Ectodermal cell (in vitro differentiated cells): ENCODE measurements around the gene TET1.
"Not testable (repeated sequence)": the region's sequence is repeated elsewhere in the genome, so short reads cannot be mapped to it uniquely, and the experiment has no call there.

Source experiments
- H3K27ac ChIP-seq: 2 replicates; pipeline ENCODE4 v1.7.0; 2013; ENCODE audit warnings: mild to moderate bottlenecking, low read depth, low read length; ENCODE audit not compliant: insufficient read depth, poor library complexity, severe bottlenecking
- H3K27me3 ChIP-seq: 2 replicates; pipeline ENCODE4 v1.7.0; 2013; ENCODE audit warnings: mild to moderate bottlenecking, low read length; ENCODE audit not compliant: insufficient read depth, control insufficient read depth, poor library complexity, severe bottlenecking
- H3K36me3 ChIP-seq: one replicate; pipeline ENCODE4 v1.7.0; 2013; ENCODE audit warnings: low read length; ENCODE audit not compliant: control insufficient read depth, insufficient read depth
- H3K4me1 ChIP-seq: one replicate; pipeline ENCODE4 v1.7.0; 2013; ENCODE audit warnings: low read length; ENCODE audit not compliant: control insufficient read depth, insufficient read depth
- H3K4me3 ChIP-seq: 2 replicates; pipeline ENCODE4 v1.7.0; 2013; ENCODE audit warnings: low read depth, low read length, control low read depth; ENCODE audit not compliant: insufficient read depth
- H3K9me3 ChIP-seq: 2 replicates; pipeline ENCODE4 v1.7.0; 2013; ENCODE audit warnings: mild to moderate bottlenecking, low read length, moderate library complexity; ENCODE audit not compliant: control insufficient read depth
- WGBS, 2 experiments: methylation state at CpG; one replicate each; pipeline ENCODE4 v1.1.7; 2013; ENCODE audit warnings: missing lambda C conversion rate in 2 of 2; 5-methylcytosine and 5-hydroxymethylcytosine counted together

TET1 gene

GRCh38 chr10:68668231-68668630 is 108.1 kb downstream of the TET1 start:
- Histone ChIP-seq H3K27ac (no peak overlapping the region), H3K27me3 (no peaks in the 10 kb centered on the region), H3K9me3 (no peaks in the 10 kb centered on the region), H3K36me3 (peaks cover 19% of the 10 kb centered on the region), H3K4me1 (no peaks in the 10 kb centered on the region), H3K4me3 (no peak overlapping the region)
- WGBS, 2 experiments, result 92 to 100% methylated on average over 5 of the region's 5 CpGs

GRCh38 chr10:68668972-68669371 is 108.8 kb downstream of the TET1 start:
- WGBS, 2 experiments, result 92 to 96% methylated on average over 4 of the region's 4 CpGs
- no peaks in the 10 kb centered on the region for H3K4me1 ChIP-seq
- H3K27me3 ChIP-seq, result no peaks in the 10 kb centered on the region
- H3K4me3 ChIP-seq, result no peak overlapping the region
- no peak overlapping the region for H3K27ac ChIP-seq
- H3K36me3 ChIP-seq, result peaks cover 19% of the 10 kb centered on the region
- no peaks in the 10 kb centered on the region for H3K9me3 ChIP-seq

- Histone ChIP-seq H3K36me3 (peaks cover 34% of the 10 kb centered on the region), H3K27ac (no peak overlapping the region), H3K4me3 (no peak overlapping the region), H3K4me1 (no peaks in the 10 kb centered on the region), H3K27me3 (no peaks in the 10 kb centered on the region), H3K9me3 (no peaks in the 10 kb centered on the region)
- whole genome bisulfite sequencing, 2 experiments, result 95 to 96% methylated on average over 3 of the region's 3 CpGs
Measured at GRCh38 chr10:68684413-68684812, 124.3 kb downstream of the TET1 start.

DNA sequence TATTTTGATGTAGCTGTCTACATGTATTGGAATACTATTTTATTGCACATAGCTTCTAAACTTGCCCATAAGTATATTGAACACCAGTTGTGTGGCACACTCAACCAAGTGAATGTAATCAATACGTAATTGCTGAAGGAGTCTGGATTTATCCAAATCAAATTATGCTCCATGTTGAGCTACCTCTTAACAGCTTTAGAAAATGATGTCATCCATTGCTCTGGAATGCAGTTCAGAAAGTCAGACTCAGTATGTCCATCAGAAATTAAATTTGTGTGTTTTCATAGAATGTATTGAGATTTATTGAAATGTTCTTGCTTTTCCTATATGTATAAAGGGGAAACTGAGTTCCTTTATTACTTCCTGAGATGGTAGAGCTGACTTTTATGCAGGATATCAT is 135.9 kb downstream of the TET1 start:
- Histone ChIP-seq H3K27me3 (no peaks in the 10 kb centered on the region), H3K9me3 (no peaks in the 10 kb centered on the region), H3K4me3 (no peak overlapping the region), H3K36me3 (peaks cover 11% of the 10 kb centered on the region), H3K4me1 (no peaks in the 10 kb centered on the region), H3K27ac (no peak overlapping the region)
- WGBS, 2 experiments, result 94 to 100% methylated on average over 1 of the region's 1 CpG

DNA sequence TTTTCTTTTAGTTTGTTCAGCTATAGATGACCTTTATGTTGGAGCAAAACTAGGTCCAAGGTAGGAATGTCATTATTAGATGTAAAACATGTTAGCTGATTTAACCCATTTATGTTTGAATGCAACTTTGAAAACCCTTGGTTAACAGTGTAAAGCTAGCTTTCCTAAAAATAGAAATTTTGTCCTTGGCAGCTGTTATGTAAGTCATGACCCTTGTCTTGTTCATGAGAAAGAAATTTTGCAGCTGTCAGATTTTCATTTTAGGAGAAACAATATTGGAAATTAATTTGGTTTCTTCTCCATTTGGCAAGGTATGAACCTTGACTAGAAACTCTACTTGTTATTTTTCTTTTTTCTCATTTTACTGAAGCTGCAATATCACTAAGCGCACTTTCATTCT is 137.0 kb downstream of the TET1 start:
- 93 to 98% methylated on average over 1 of the region's 1 CpG for WGBS, 2 experiments
- no peaks in the 10 kb centered on the region for H3K27me3 ChIP-seq
- no peaks in the 10 kb centered on the region for H3K9me3 ChIP-seq
- no peaks in the 10 kb centered on the region for H3K4me1 ChIP-seq
- H3K36me3 ChIP-seq, result peaks cover under 1% of the 10 kb centered on the region
- H3K27ac ChIP-seq, result no peak overlapping the region
- H3K4me3 ChIP-seq, result no peak overlapping the region

- Histone ChIP-seq H3K27me3 (no peaks in the 10 kb centered on the region), H3K4me3 (no peak overlapping the region), H3K27ac (no peak overlapping the region), H3K9me3 (no peaks in the 10 kb centered on the region), H3K4me1 (no peaks in the 10 kb centered on the region), H3K36me3 (no peaks in the 10 kb centered on the region)
- 80% methylated on average over 1 of the region's 1 CpG; no CpG with 5 or more reads in 1 of the 2 experiments for WGBS, 2 experiments
Measured at GRCh38 chr10:68700197-68700596, 140.1 kb downstream of the TET1 start.

DNA sequence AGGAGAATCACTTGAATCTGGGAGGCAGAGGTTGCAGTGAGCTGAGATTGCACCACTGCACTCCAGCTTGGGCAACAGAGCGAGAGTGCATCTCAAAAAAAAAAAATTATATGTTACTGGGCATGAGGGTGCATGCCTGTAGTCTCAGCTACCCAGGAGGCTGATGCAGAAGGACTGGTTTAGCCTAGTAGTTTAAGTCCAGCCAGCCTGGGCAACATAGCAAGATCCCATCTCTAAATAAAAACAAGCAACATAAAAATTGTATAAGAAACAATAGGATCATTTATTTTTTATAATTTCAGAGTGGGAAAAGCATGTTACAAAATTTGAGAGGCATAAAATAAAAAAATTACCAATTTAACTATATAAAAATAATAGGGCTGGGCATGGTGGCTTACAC is 145.4 kb downstream of the TET1 start:
- Histone ChIP-seq H3K27ac (no peak overlapping the region), H3K36me3 (no peaks in the 10 kb centered on the region), H3K27me3 (no peaks in the 10 kb centered on the region), H3K9me3 (no peaks in the 10 kb centered on the region), H3K4me3 (no peak overlapping the region), H3K4me1 (no peaks in the 10 kb centered on the region)
- WGBS, 2 experiments, result 94 to 100% methylated on average over 1 of the region's 1 CpG

DNA sequence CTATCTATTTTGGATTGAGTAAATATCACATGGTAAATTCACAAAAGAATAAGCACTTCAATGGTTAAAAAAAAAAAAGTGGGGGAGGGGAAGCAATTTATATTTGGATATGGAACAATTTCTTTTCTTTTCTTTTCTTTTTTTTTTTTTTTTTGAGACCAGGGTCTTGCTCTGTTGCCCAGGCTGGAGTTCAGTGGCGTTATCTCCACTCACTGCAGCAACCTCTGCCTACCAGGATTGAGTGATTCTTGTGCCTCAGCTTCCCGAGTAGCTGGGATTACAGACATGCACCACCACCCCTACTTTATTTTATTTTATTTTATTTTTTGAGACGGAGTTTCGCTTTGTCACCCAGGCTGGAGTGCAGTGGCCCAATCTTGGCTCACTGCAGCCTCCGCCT is 148.8 kb downstream of the TET1 start:
- H3K9me3 ChIP-seq, H3K4me3 ChIP-seq, H3K4me1 ChIP-seq, H3K27ac ChIP-seq, H3K27me3 ChIP-seq, H3K36me3 ChIP-seq: not testable (repeated sequence)
- WGBS, 2 experiments, result 94 to 96% methylated on average over 5 of the region's 5 CpGs

- WGBS, 2 experiments, result 88 to 92% methylated on average over 9 to 10 of the region's 13 CpGs
- H3K27me3 ChIP-seq, H3K27ac ChIP-seq, H3K9me3 ChIP-seq, H3K4me3 ChIP-seq, H3K4me1 ChIP-seq, H3K36me3 ChIP-seq: not testable (repeated sequence)
Measured at GRCh38 chr10:68713065-68713464, 152.9 kb downstream of the TET1 start.

DNA sequence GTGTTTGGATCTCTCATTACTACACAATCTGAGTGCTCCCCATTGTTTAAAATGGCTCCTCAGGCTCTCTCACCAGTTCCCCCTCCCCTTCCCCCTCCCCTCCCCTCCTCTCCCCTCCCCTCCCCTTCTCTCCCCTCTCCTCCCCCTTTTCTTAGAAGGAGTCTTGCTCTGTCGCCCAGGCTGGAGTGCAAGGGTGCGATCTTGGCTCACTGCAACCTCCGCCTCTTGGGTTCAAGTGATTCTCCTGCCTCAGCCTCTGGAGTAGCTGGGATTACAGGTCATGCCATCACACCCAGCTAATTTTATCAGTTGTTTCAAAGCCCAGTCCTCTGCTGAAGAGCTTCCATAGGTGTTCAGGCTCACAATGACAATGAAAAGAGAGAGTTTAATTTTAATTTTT is 157.3 kb downstream of the TET1 start:
- no peaks in the 10 kb centered on the region for H3K27me3 ChIP-seq
- no peak overlapping the region for H3K4me3 ChIP-seq
- no peaks in the 10 kb centered on the region for H3K36me3 ChIP-seq
- 83 to 86% methylated on average over 3 of the region's 3 CpGs for WGBS, 2 experiments
- no peak overlapping the region for H3K27ac ChIP-seq
- H3K4me1 ChIP-seq, result peaks cover 2% of the 10 kb centered on the region
- H3K9me3 ChIP-seq, result no peaks in the 10 kb centered on the region
